OCI-LY7 (cell line): ENCODE measurements around the gene PRKD3. TPM values are rescaled to one million over a fixed set of nuclear protein-coding genes. Genes with fewer than 3 reads are reported as not detected.
A peak's percentile ranks its signal among the peaks of the same experiment; 100 is the strongest.

Experiments
- BruUV-seq: library from RNA; stranded (reverse); fragments of 400-500 nt; replicated peaks from 2 replicates; lab custom pipeline; 2021; lab: Mats Ljungman, UMichigan
- CTCF ChIA-PET: fragments of 300-600 bp; sonication (Branson Sonifier 250); formaldehyde crosslinking; loops from one replicate; lab custom pipeline; 2022; ENCODE audit warnings: antibody characterized with exemption; ENCODE audit not compliant: unreplicated experiment; lab: Charles Lee
- POLR2A ChIA-PET: fragments of 300-600 bp; sonication (Branson Sonifier 250); formaldehyde crosslinking; loops from one replicate; lab custom pipeline; 2022; ENCODE audit warnings: antibody characterized with exemption; lab: Charles Lee
- DNase-seq: peaks from one replicate; pipeline ENCODE4 v3.0.0-alpha.2; 2015; ENCODE audit warnings: low spot score
- H2AFZ ChIP-seq: fragments of 200-600 bp; sonication (generic), shearing (Covaris generic); 2 replicates; pipeline ENCODE4 v1.6.1; 2014; ENCODE audit warnings: mild to moderate bottlenecking, antibody characterized with exemption, low read length, moderate library complexity
- H3K27ac ChIP-seq: fragments of 200-600 bp; sonication (generic); 2 replicates; pipeline ENCODE4 v1.5.1; 2014; ENCODE audit warnings: mixed run types, low read depth, mild to moderate bottlenecking, moderate library complexity, low read length, inconsistent platforms; ENCODE audit not compliant: poor library complexity, severe bottlenecking
- H3K36me3 ChIP-seq: fragments of 200-600 bp; sonication (generic); 2 replicates; pipeline ENCODE4 v1.6.1; 2014; ENCODE audit warnings: mild to moderate bottlenecking, antibody characterized with exemption, low read length, moderate library complexity, mixed read lengths; ENCODE audit not compliant: insufficient read depth
- H3K4me1 ChIP-seq: fragments of 200-600 bp; sonication (generic); 2 replicates; pipeline ENCODE4 v1.5.1; 2014; ENCODE audit warnings: mild to moderate bottlenecking, low read length; ENCODE audit not compliant: insufficient read depth, poor library complexity, severe bottlenecking
- H3K4me2 ChIP-seq: fragments of 200-600 bp; sonication (generic); 2 replicates; pipeline ENCODE4 v1.6.1; 2014; ENCODE audit warnings: mild to moderate bottlenecking, low read length
- H3K4me3 ChIP-seq: fragments of 200-600 bp; sonication (generic); 2 replicates; pipeline ENCODE4 v1.5.1; 2014; ENCODE audit warnings: mild to moderate bottlenecking, low read depth, low read length; ENCODE audit not compliant: poor library complexity, severe bottlenecking
- H3K79me2 ChIP-seq: fragments of 200-600 bp; sonication (generic); 2 replicates; pipeline ENCODE4 v1.6.1; 2016; ENCODE audit warnings: low read depth, mild to moderate bottlenecking, low read length, moderate library complexity, mixed read lengths; ENCODE audit not compliant: insufficient read depth
- H3K9me2 ChIP-seq: fragments of 200-600 bp; sonication (generic); 2 replicates; pipeline ENCODE4 v1.6.1; 2016; ENCODE audit warnings: mild to moderate bottlenecking, low read length, mixed read lengths; ENCODE audit not compliant: insufficient read depth
- H3K9me3 ChIP-seq: fragments of 200-600 bp; sonication (generic); 2 replicates; pipeline ENCODE4 v1.6.1; 2014; ENCODE audit warnings: mild to moderate bottlenecking, mixed run types, low read length, mixed read lengths
- H4K20me1 ChIP-seq: fragments of 200-600 bp; sonication (generic); 2 replicates; pipeline ENCODE4 v1.6.1; 2014; ENCODE audit warnings: mild to moderate bottlenecking, antibody characterized with exemption, low read length, moderate library complexity, mixed read lengths; ENCODE audit not compliant: insufficient read depth
- EZH2phosphoT487 ChIP-seq: fragments of 200-600 bp; sonication (generic); IDR thresholded peaks from 2 replicates; pipeline ENCODE4 v1.6.1; 2018; ENCODE audit warnings: low read depth, borderline replicate concordance, mild to moderate bottlenecking, mixed run types, antibody characterized with exemption, low read length, moderate library complexity, mixed read lengths
- intact Hi-C: fragments of 100-400 bp; cut with micrococcal nuclease; formaldehyde crosslinking; loops from one replicate; pipeline ENCODE4 v1.10.0; 2022; ENCODE audit not compliant: unreplicated experiment
- total RNA-seq, 2 experiments: library from RNA; depleted of rRNA in 1 of 2; stranded (reverse); fragments of >200 nt in 1 of 2; shearing (Covaris generic) in 1 of 2; gene quantifications; 2 replicates each; pipeline ENCODE4 v1.2.3, GENCODE V29; 2014 to 2022
- TF ChIP-seq, protein P1 (sequence below): fragments of 200-600 bp; sonication (generic); conservative IDR thresholded peaks from 2 replicates; pipeline ENCODE4 v1.5.1; 2014; ENCODE audit warnings: mild to moderate bottlenecking, antibody characterized with exemption, low read length, moderate library complexity, mixed read lengths

PRKD3 gene
- total RNA-seq, 2 experiments from 2014 or later = 74.3 to 174 TPM

DNA sequence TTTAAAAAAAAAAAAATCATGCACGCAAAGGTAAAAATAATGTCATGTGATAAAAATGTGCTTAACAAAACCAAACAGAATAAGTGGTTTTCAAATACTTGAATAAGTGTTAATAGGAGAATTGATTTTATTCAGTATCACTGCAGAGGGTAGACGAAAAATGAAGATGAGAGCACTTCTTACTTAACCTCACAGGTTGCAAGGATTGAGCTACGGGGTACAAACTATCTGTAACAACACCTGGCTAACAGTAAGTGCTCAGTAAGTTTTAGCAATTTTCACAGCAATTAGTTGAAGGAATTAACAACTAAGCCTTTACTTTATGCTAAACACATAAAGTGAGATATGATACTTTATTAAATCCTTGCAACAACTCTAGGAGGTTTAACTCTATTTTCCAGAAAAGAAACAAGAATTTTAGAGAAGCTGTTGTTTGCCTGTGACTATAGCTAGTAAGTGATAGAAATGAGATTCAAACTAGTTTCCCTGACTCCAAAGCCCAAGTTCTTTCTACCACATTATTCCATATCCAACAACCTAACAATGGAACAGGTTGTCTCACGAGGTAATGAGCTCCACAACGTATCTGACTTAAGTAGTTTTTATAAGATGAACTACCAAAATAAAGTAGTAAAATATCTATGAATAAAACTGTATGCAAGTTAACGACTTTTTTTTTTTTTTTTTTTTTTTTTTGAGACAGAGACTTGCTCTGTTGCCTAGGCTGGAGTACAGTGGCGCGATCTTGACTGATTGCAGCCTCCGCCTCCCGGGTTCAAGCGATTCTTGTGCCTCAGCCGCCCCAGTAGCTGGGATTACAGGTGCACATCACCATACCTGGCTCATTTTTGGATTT, 4.7 kb downstream of the PRKD3 start:
- Histone ChIP-seq H4K20me1 (peaks cover 51% of the 10 kb centered on the region), H3K27ac (peak overlapping the region; percentile 74), H3K36me3 (peaks cover 86% of the 10 kb centered on the region), H3K4me3 (peak overlapping the region; percentile 98), H3K9me3 (no peaks in the 10 kb centered on the region), H3K9me2 (no peaks in the 10 kb centered on the region), H3K4me1 (peaks cover 74% of the 10 kb centered on the region), H3K79me2 (peaks cover 92% of the 10 kb centered on the region), H3K4me2 (peak overlapping the region; percentile 96), H2AFZ (no peak overlapping the region)
- POLR2A ChIA-PET = interaction anchor here (0.6 to 17.9 kb wide), 18 partner anchors 8 to 1205 kb away, joined by 3 to 365 read pairs (median 6); no protein-coding TSS in a partner anchor
- TF ChIP-seq, protein P1, sequence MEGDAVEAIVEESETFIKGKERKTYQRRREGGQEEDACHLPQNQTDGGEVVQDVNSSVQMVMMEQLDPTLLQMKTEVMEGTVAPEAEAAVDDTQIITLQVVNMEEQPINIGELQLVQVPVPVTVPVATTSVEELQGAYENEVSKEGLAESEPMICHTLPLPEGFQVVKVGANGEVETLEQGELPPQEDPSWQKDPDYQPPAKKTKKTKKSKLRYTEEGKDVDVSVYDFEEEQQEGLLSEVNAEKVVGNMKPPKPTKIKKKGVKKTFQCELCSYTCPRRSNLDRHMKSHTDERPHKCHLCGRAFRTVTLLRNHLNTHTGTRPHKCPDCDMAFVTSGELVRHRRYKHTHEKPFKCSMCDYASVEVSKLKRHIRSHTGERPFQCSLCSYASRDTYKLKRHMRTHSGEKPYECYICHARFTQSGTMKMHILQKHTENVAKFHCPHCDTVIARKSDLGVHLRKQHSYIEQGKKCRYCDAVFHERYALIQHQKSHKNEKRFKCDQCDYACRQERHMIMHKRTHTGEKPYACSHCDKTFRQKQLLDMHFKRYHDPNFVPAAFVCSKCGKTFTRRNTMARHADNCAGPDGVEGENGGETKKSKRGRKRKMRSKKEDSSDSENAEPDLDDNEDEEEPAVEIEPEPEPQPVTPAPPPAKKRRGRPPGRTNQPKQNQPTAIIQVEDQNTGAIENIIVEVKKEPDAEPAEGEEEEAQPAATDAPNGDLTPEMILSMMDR = no peak
- no peak for TF ChIP-seq EZH2phosphoT487
- CTCF ChIA-PET = interaction anchor here (0.8 kb wide), 1 partner anchor 10 kb away, joined by 3 read pairs; no protein-coding TSS in a partner anchor
- DNase-seq = no peak
- intact Hi-C loops = loop anchor here (5.0 kb wide), 1 partner anchor 123 kb away; the partner anchor contains the start of gene CEBPZOS
- no TSS peak for BruUV-seq

DNA sequence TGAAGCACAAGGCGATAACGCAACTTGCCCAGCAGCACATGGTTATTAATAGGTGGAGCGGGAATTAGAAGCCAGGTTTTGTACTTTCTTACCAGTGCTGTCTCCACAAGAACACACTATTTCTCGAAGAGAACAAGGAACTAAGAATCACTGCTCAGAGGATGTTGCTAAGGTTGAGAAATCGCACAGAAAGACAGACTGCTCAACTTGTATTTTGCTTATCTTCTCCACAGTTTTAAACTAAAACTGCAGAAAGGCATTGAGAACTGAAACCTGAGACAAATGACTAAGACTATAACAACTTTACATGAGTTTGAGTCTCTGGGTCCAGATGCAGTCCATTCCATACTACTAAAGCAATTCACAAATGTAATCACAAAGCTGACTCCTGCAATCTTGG, 6.2 kb downstream of the PRKD3 start:
- Histone ChIP-seq H3K36me3 (peaks cover 93% of the 10 kb centered on the region), H3K27ac (peak overlapping the region; percentile 74), H3K9me3 (no peaks in the 10 kb centered on the region), H3K9me2 (no peaks in the 10 kb centered on the region), H3K4me2 (peak overlapping the region; percentile 96), H2AFZ (no peak overlapping the region), H3K4me3 (peak overlapping the region; percentile 98), H3K79me2 (peaks cover 100% of the 10 kb centered on the region), H4K20me1 (peaks cover 56% of the 10 kb centered on the region), H3K4me1 (peaks cover 89% of the 10 kb centered on the region)
- CTCF ChIA-PET = interaction anchor here (0.5 kb wide), 1 partner anchor 59 kb away, joined by 3 read pairs; no protein-coding TSS in a partner anchor
- peak; percentile 71 for DNase-seq
- BruUV-seq = no TSS peak
- POLR2A ChIA-PET = interaction anchor here (0.8 to 17.9 kb wide), 14 partner anchors 7 to 338 kb away, joined by 3 to 365 read pairs (median 8); no protein-coding TSS in a partner anchor
- no peak for TF ChIP-seq EZH2phosphoT487
- TF ChIP-seq, protein P1 = no peak
- intact Hi-C loops = loop anchor here (1.0 kb wide), 1 partner anchor 19 kb away; no protein-coding TSS in a partner anchor
